Measurements from ENCODE around the gene DTNB. TPM values are rescaled to one million over a fixed set of nuclear protein-coding genes. Genes with fewer than 3 reads are reported as not detected.

The DTNB gene
- total RNA-seq, 2 experiments from 2014 or later, result 27.3 to 29.1 TPM

DNA sequence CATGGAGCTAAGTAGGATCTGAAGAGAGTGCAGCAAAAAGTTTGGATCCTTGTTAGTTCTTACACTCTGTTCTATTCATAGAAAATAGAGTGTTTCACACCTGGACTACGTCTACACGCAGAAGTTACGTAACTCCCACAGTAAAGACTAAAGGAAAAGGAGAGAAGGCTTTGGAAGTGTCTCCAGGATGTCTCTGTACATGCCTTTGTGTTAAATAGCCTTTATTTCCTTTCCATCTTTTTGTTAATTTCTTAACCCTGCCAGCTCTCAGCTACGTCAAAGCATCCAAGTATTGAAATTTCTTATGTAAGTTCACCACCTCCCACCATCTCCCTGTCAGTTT lies 8.4 kb downstream of the DTNB start:
- H3K27ac Mint-ChIP-seq, result no peak overlapping the region
- ChIA-PET CTCF (interaction anchor here (0.9 to 3.3 kb wide), 21 partner anchors 9 to 357 kb away, joined by 3 to 48 read pairs (median 4); partner anchors contain the start of gene DTNB), POLR2A (interaction anchor here (0.7 kb wide), 1 partner anchor 471 kb away, joined by 3 read pairs; no protein-coding TSS in a partner anchor)
- ATAC-seq (no peak), DNase-seq (no peak)
- TF ChIP-seq, protein P1, sequence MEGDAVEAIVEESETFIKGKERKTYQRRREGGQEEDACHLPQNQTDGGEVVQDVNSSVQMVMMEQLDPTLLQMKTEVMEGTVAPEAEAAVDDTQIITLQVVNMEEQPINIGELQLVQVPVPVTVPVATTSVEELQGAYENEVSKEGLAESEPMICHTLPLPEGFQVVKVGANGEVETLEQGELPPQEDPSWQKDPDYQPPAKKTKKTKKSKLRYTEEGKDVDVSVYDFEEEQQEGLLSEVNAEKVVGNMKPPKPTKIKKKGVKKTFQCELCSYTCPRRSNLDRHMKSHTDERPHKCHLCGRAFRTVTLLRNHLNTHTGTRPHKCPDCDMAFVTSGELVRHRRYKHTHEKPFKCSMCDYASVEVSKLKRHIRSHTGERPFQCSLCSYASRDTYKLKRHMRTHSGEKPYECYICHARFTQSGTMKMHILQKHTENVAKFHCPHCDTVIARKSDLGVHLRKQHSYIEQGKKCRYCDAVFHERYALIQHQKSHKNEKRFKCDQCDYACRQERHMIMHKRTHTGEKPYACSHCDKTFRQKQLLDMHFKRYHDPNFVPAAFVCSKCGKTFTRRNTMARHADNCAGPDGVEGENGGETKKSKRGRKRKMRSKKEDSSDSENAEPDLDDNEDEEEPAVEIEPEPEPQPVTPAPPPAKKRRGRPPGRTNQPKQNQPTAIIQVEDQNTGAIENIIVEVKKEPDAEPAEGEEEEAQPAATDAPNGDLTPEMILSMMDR (IDR thresholded peaks at IDR 0.05), result no peak
- no peaks in the 10 kb centered on the region for H3K27me3 Mint-ChIP-seq
- peaks cover 13% of the 10 kb centered on the region for H3K4me1 Mint-ChIP-seq (ENCODE audit: low read depth)
- no peaks in the 10 kb centered on the region for H3K9me3 Mint-ChIP-seq
- H3K4me3 Mint-ChIP-seq, result no peak overlapping the region
- intact Hi-C loops (cut with micrococcal nuclease), result no loop called here
- no peaks in the 10 kb centered on the region for H3K36me3 Mint-ChIP-seq (ENCODE audit: low read depth)

- Mint-ChIP-seq H3K27me3 (no peaks in the 10 kb centered on the region), H3K27ac (no peak overlapping the region), H3K9me3 (no peaks in the 10 kb centered on the region), H3K4me3 (peak overlapping the region; percentile 31), H3K36me3 (ENCODE audit: low read depth) (no peaks in the 10 kb centered on the region), H3K4me1 (ENCODE audit: low read depth) (peaks cover 15% of the 10 kb centered on the region)
- ChIA-PET CTCF (interaction anchor here (0.6 to 3.3 kb wide), 22 partner anchors 9 to 388 kb away, joined by 3 to 48 read pairs (median 4); partner anchors contain the start of gene DTNB), POLR2A (interaction anchor here (1.1 to 1.3 kb wide), 2 partner anchors 9 to 246 kb away, joined by 3 to 4 read pairs; partner anchors contain the start of gene DTNB)
- ATAC-seq (peak; percentile 60), DNase-seq (peak; percentile 56)
- intact Hi-C loops (cut with micrococcal nuclease), result no loop called here
- TF ChIP-seq, protein P1 (IDR thresholded peaks at IDR 0.05), result peak; percentile 33
These were observed 9.0 kb downstream of the DTNB start for GRCh38 chr2:25664183-25664964.

- no peak overlapping the region for H3K27ac Mint-ChIP-seq
These were observed 18.1 kb downstream of the DTNB start for GRCh38 chr2:25655316-25655715.

DNA sequence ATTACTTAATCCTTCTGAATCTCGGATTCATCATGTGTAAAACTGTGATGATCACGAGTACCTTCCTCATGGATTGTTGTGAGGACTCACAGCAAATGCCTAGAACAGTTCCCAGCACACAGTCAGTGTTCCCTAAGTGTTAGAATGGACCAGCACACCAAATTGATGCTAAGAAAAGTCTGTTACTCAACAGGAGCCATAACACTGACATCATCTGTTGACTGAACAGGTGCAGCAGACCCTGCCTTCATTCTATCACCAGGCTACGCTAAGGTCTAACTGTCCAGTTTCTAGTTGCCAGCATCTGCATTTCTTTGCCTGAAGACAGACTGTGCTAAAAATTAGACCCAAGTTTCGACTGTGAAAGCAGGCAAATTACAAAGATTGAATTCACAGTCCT lies 18.6 kb downstream of the DTNB start:
- POLR2A ChIA-PET, result no interaction called here
- H3K27me3 Mint-ChIP-seq, result no peaks in the 10 kb centered on the region
- H3K36me3 Mint-ChIP-seq (ENCODE audit: low read depth), result peaks cover 4% of the 10 kb centered on the region
- peaks cover 21% of the 10 kb centered on the region for H3K4me1 Mint-ChIP-seq (ENCODE audit: low read depth)
- DNase-seq, result no peak
- intact Hi-C loops (cut with micrococcal nuclease), result no loop called here
- TF ChIP-seq, protein P1 (IDR thresholded peaks at IDR 0.05), result no peak
- ATAC-seq, result no peak
- no peak overlapping the region for H3K4me3 Mint-ChIP-seq
- no peaks in the 10 kb centered on the region for H3K9me3 Mint-ChIP-seq
- no peak overlapping the region for H3K27ac Mint-ChIP-seq
- CTCF ChIA-PET, result interaction anchor here (1.6 kb wide), 1 partner anchor 46 kb away, joined by 4 read pairs; no protein-coding TSS in a partner anchor

More at GRCh38 chr2:25655316-25655715, 18.1 kb downstream of the DTNB start:
- ChIA-PET CTCF (interaction anchor here (0.8 to 1.2 kb wide), 2 partner anchors 9 to 49 kb away, joined by 3 read pairs; no protein-coding TSS in a partner anchor), POLR2A (no interaction called here)
- intact Hi-C loops (cut with micrococcal nuclease), result no loop called here
- no peak for DNase-seq
- H3K9me3 Mint-ChIP-seq, result no peaks in the 10 kb centered on the region
- H3K36me3 Mint-ChIP-seq (ENCODE audit: low read depth), result peaks cover 1% of the 10 kb centered on the region
- no peaks in the 10 kb centered on the region for H3K27me3 Mint-ChIP-seq
- H3K4me1 Mint-ChIP-seq (ENCODE audit: low read depth), result peaks cover 21% of the 10 kb centered on the region
- no peak overlapping the region for H3K4me3 Mint-ChIP-seq
- TF ChIP-seq, protein P1 (IDR thresholded peaks at IDR 0.05), result no peak
- no peak for ATAC-seq
